Esophagus muscularis mucosa (tissue), 4 donors: ENCODE data around the gene NCEH1.

Experiments used
- CTCF ChIP-seq, 3 experiments: fragments of 200-600 bp in 2 of 3; fragments of 450-650 bp in 1 of 3; sonication (generic) in 2 of 3; IDR thresholded peaks; one replicate each; pipeline ENCODE4 v1.5.1; 2017 to 2019; ENCODE audit warnings: antibody characterized with exemption in 3 of 3, mild to moderate bottlenecking in 2 of 3, moderate library complexity in 1 of 3
- EP300 ChIP-seq: sonication (generic); formaldehyde crosslinking; IDR thresholded peaks from one replicate; pipeline ENCODE4 v1.6.1; 2017; ENCODE audit warnings: antibody characterized with exemption
- POLR2A ChIP-seq: fragments of 450-650 bp; IDR thresholded peaks from one replicate; pipeline ENCODE4 v1.6.1; 2017; ENCODE audit warnings: antibody characterized with exemption, moderate library complexity, mild to moderate bottlenecking, low read depth

GRCh38 chr3:172696357-172696756 lies 14.5 kb downstream of the NCEH1 start:
- TF ChIP-seq POLR2A = no peak
- no peak for TF ChIP-seq CTCF (IDR thresholded peaks at IDR 0.05)
- TF ChIP-seq EP300 = no peak
